ENCODE results near the gene PTPRR. TPM values are rescaled to one million over a fixed set of nuclear protein-coding genes. Genes with fewer than 3 reads are reported as not detected.

PTPRR gene
- total RNA-seq, 1 experiment from 2014 or later = 1.3 TPM

- Mint-ChIP-seq H3K4me1 (ENCODE audit: low read depth, unreplicated experiment) (peaks cover 21% of the 10 kb centered on the region), H3K9me3 (ENCODE audit: unreplicated experiment) (peaks cover 33% of the 10 kb centered on the region), H3K36me3 (ENCODE audit: insufficient read depth, unreplicated experiment) (no peaks in the 10 kb centered on the region), H3K27ac (ENCODE audit: unreplicated experiment) (no peak overlapping the region), H3K4me3 (ENCODE audit: unreplicated experiment) (no peak overlapping the region), H3K27me3 (ENCODE audit: insufficient read depth, unreplicated experiment) (no peaks in the 10 kb centered on the region)
- H3K36me3 ChIP-seq (ENCODE audit: control insufficient read depth, insufficient read depth, low read length) = no peaks in the 10 kb centered on the region
- ChIA-PET CTCF (no interaction called here), POLR2A (no interaction called here)
- intact Hi-C loops (cut with micrococcal nuclease; ENCODE audit: unreplicated experiment) = loop anchor here (10.0 kb wide), 1 partner anchor 239 kb away; no protein-coding TSS in a partner anchor
- DNase-seq = no peak
- no peaks in the 10 kb centered on the region for H3K27me3 ChIP-seq (replicated peaks; ENCODE audit: control insufficient read depth, insufficient read depth, low read length)
- TF ChIP-seq CTCF (IDR thresholded peaks at IDR 0.05; ENCODE audit: insufficient read depth in 1 of 2, low read depth in 1 of 2, low read length in 1 of 2, severe bottlenecking in 1 of 2, unreplicated experiment in 1 of 2) = no peak
- BruUV-seq (replicated peaks) = no TSS peak
- no peaks in the 10 kb centered on the region; the same call in 1 of the 2 replicates for H3K9me3 ChIP-seq
- H3K4me3 ChIP-seq (ENCODE audit: low read depth, low read length) = no peak overlapping the region
- peaks cover 31% of the 10 kb centered on the region for H3K4me1 ChIP-seq
Observed at GRCh38 chr12:70843363-70843762, 77.2 kb downstream of the PTPRR start.

- Mint-ChIP-seq H3K27me3 (ENCODE audit: insufficient read depth, unreplicated experiment) (no peaks in the 10 kb centered on the region), H3K9me3 (ENCODE audit: unreplicated experiment) (peaks cover 38% of the 10 kb centered on the region), H3K4me3 (ENCODE audit: unreplicated experiment) (no peak overlapping the region), H3K4me1 (ENCODE audit: low read depth, unreplicated experiment) (peaks cover 21% of the 10 kb centered on the region), H3K27ac (ENCODE audit: unreplicated experiment) (peak overlapping the region; percentile 64), H3K36me3 (ENCODE audit: insufficient read depth, unreplicated experiment) (no peaks in the 10 kb centered on the region)
- no peaks in the 10 kb centered on the region; the same call in 1 of the 2 replicates for H3K9me3 ChIP-seq
- no peaks in the 10 kb centered on the region for H3K27me3 ChIP-seq (replicated peaks; ENCODE audit: control insufficient read depth, insufficient read depth, low read length)
- H3K4me1 ChIP-seq = peaks cover 31% of the 10 kb centered on the region
- no peak for TF ChIP-seq CTCF (IDR thresholded peaks at IDR 0.05; ENCODE audit: insufficient read depth in 1 of 2, low read depth in 1 of 2, low read length in 1 of 2, severe bottlenecking in 1 of 2, unreplicated experiment in 1 of 2)
- POLR2A ChIA-PET = no interaction called here
- no peak for DNase-seq
- H3K36me3 ChIP-seq (ENCODE audit: control insufficient read depth, insufficient read depth, low read length) = no peaks in the 10 kb centered on the region
- H3K4me3 ChIP-seq (ENCODE audit: low read depth, low read length) = no peak overlapping the region
- no TSS peak for BruUV-seq (replicated peaks)
- intact Hi-C loops (cut with micrococcal nuclease; ENCODE audit: unreplicated experiment) = loop anchor here (10.0 kb wide), 1 partner anchor 238 kb away; no protein-coding TSS in a partner anchor
- CTCF ChIA-PET = no interaction called here
Observed at GRCh38 chr12:70842942-70843341, 77.6 kb downstream of the PTPRR start.

- peaks cover 21% of the 10 kb centered on the region for H3K4me1 Mint-ChIP-seq (ENCODE audit: low read depth, unreplicated experiment)
- no TSS peak for BruUV-seq (replicated peaks)
- Histone ChIP-seq H3K27me3 (replicated peaks; ENCODE audit: control insufficient read depth, insufficient read depth, low read length) (no peaks in the 10 kb centered on the region), H3K4me3 (ENCODE audit: low read depth, low read length) (no peak overlapping the region), H3K9me3 (no peaks in the 10 kb centered on the region; the same call in 1 of the 2 replicates), H3K36me3 (ENCODE audit: control insufficient read depth, insufficient read depth, low read length) (no peaks in the 10 kb centered on the region), H3K4me1 (peaks cover 31% of the 10 kb centered on the region)
- POLR2A ChIA-PET = no interaction called here
- no peak for TF ChIP-seq CTCF (IDR thresholded peaks at IDR 0.05; ENCODE audit: insufficient read depth in 1 of 2, low read depth in 1 of 2, low read length in 1 of 2, severe bottlenecking in 1 of 2, unreplicated experiment in 1 of 2)
- H3K27me3 Mint-ChIP-seq (ENCODE audit: insufficient read depth, unreplicated experiment) = no peaks in the 10 kb centered on the region
- H3K36me3 Mint-ChIP-seq (ENCODE audit: insufficient read depth, unreplicated experiment) = no peaks in the 10 kb centered on the region
- H3K27ac Mint-ChIP-seq (ENCODE audit: unreplicated experiment) = peak overlapping the region; percentile 64
- peaks cover 38% of the 10 kb centered on the region for H3K9me3 Mint-ChIP-seq (ENCODE audit: unreplicated experiment)
- no peak for DNase-seq
- CTCF ChIA-PET = no interaction called here
- no peak overlapping the region for H3K4me3 Mint-ChIP-seq (ENCODE audit: unreplicated experiment)
- intact Hi-C loops (cut with micrococcal nuclease; ENCODE audit: unreplicated experiment) = loop anchor here (10.0 kb wide), 1 partner anchor 237 kb away; no protein-coding TSS in a partner anchor
Observed at GRCh38 chr12:70842136-70842535, 78.4 kb downstream of the PTPRR start.
